ENCODE measurements around the gene ST8SIA6.

- TF ChIP-seq, protein P1, sequence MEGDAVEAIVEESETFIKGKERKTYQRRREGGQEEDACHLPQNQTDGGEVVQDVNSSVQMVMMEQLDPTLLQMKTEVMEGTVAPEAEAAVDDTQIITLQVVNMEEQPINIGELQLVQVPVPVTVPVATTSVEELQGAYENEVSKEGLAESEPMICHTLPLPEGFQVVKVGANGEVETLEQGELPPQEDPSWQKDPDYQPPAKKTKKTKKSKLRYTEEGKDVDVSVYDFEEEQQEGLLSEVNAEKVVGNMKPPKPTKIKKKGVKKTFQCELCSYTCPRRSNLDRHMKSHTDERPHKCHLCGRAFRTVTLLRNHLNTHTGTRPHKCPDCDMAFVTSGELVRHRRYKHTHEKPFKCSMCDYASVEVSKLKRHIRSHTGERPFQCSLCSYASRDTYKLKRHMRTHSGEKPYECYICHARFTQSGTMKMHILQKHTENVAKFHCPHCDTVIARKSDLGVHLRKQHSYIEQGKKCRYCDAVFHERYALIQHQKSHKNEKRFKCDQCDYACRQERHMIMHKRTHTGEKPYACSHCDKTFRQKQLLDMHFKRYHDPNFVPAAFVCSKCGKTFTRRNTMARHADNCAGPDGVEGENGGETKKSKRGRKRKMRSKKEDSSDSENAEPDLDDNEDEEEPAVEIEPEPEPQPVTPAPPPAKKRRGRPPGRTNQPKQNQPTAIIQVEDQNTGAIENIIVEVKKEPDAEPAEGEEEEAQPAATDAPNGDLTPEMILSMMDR (IDR thresholded peaks at IDR 0.05), result no peak
- TF ChIP-seq POLR2A (IDR thresholded peaks at IDR 0.05), result no peak
Observed at GRCh38 chr10:17326377-17326776, 128.0 kb downstream of the ST8SIA6 start.
